GM18858 (cell line): Measurements from ENCODE around the gene ZNF646.

Experiments used
- ATAC-seq: cut with Tn5 transposase; IDR thresholded peaks from one replicate; pipeline ENCODE4 v1.9.1; 2021; ENCODE audit not compliant: unreplicated experiment

Gene ZNF646

GRCh38 chr16:31063495-31063842, 10.8 kb upstream of the ZNF646 start:
- ATAC-seq = no peak

GRCh38 chr16:31063843-31064611, 10.2 kb upstream of the ZNF646 start:
- ATAC-seq = no peak

GRCh38 chr16:31064882-31065461, 9.2 kb upstream of the ZNF646 start:
- ATAC-seq = no peak

- no peak for ATAC-seq
Measured at GRCh38 chr16:31067342-31067741, 6.9 kb upstream of the ZNF646 start.

GRCh38 chr16:31071861-31072260, 2.4 kb upstream of the ZNF646 start:
- ATAC-seq = no peak

- no peak for ATAC-seq
Measured at GRCh38 chr16:31072540-31073141, 1.6 kb upstream of the ZNF646 start.

GRCh38 chr16:31073142-31073969, 866 bp upstream of the ZNF646 start:
- peak; percentile 36 for ATAC-seq

- no peak for ATAC-seq
Measured at GRCh38 chr16:31074814-31075183, 577 bp downstream of the ZNF646 start.

- no peak for ATAC-seq
Measured at GRCh38 chr16:31076319-31076718, 2.1 kb downstream of the ZNF646 start.

- ATAC-seq = no peak
Measured at GRCh38 chr16:31077024-31077423, 2.8 kb downstream of the ZNF646 start.

- ATAC-seq = no peak
Measured at GRCh38 chr16:31077592-31078396, 3.6 kb downstream of the ZNF646 start.

- no peak for ATAC-seq
Measured at GRCh38 chr16:31078597-31079341, 4.5 kb downstream of the ZNF646 start.

GRCh38 chr16:31079342-31079944, 5.2 kb downstream of the ZNF646 start:
- no peak for ATAC-seq

- no peak for ATAC-seq
Measured at GRCh38 chr16:31080035-31080629, 5.9 kb downstream of the ZNF646 start.

GRCh38 chr16:31080756-31081419, 6.7 kb downstream of the ZNF646 start:
- no peak for ATAC-seq

GRCh38 chr16:31081428-31082351, 7.5 kb downstream of the ZNF646 start:
- no peak for ATAC-seq

- no peak for ATAC-seq
Measured at GRCh38 chr16:31082368-31083045, 8.3 kb downstream of the ZNF646 start.
